GM23338 (cell line): ENCODE measurements around the gene ADRB2. TPM values are rescaled to one million over a fixed set of nuclear protein-coding genes. Genes with fewer than 3 reads are reported as not detected.

Source experiments
- ATAC-seq: fragments of 200-7000 bp; cut with Tn5 transposase; 3 replicates; pipeline ENCODE4 v1.9.1; 2020
- DNase-seq: peaks from one replicate; pipeline ENCODE4 v3.0.0-alpha.2; 2015; ENCODE audit warnings: low spot score
- H2AFZ ChIP-seq: fragments of 200-600 bp; sonication (generic); 2 replicates; pipeline ENCODE4 v1.8.0; 2016; ENCODE audit warnings: antibody characterized with exemption, mild to moderate bottlenecking, moderate library complexity
- H3F3A ChIP-seq: fragments of 200-600 bp; sonication (generic); replicated peaks from 2 replicates; pipeline ENCODE4 v1.8.0; 2017; ENCODE audit warnings: antibody characterized with exemption, mixed run types, low read depth
- H3K27ac ChIP-seq: fragments of 200-600 bp; sonication (generic); 2 replicates; pipeline ENCODE4 v1.6.1; 2016; ENCODE audit warnings: low read depth
- H3K27me3 ChIP-seq: fragments of 200-600 bp; sonication (generic); 2 replicates; pipeline ENCODE4 v1.8.0; 2016; ENCODE audit warnings: mild to moderate bottlenecking, mixed run types, moderate library complexity; ENCODE audit not compliant: insufficient read depth
- H3K36me3 ChIP-seq: fragments of 200-600 bp; sonication (generic); 2 replicates; pipeline ENCODE4 v1.8.0; 2016; ENCODE audit warnings: mild to moderate bottlenecking; ENCODE audit not compliant: insufficient read depth
- H3K4me1 ChIP-seq: fragments of 200-600 bp; sonication (generic); 2 replicates; pipeline ENCODE4 v1.8.0; 2016; ENCODE audit warnings: mild to moderate bottlenecking, moderate library complexity; ENCODE audit not compliant: insufficient read depth
- H3K4me2 ChIP-seq: fragments of 200-600 bp; sonication (generic); 2 replicates; pipeline ENCODE4 v1.7.1; 2017; ENCODE audit warnings: mixed run types
- H3K4me3 ChIP-seq: fragments of 200-600 bp; sonication (generic); 2 replicates; pipeline ENCODE4 v1.6.1; 2016; ENCODE audit warnings: mixed run types
- H3K79me2 ChIP-seq: fragments of 200-600 bp; sonication (generic); replicated peaks from 2 replicates; pipeline ENCODE4 v1.8.0; 2017; ENCODE audit warnings: mild to moderate bottlenecking; ENCODE audit not compliant: insufficient read depth
- H3K9me2 ChIP-seq: fragments of 200-600 bp; sonication (generic); 2 replicates; pipeline ENCODE4 v1.8.0; 2017; ENCODE audit not compliant: insufficient read depth
- H4K20me1 ChIP-seq: fragments of 200-600 bp; sonication (generic); replicated peaks from 2 replicates; pipeline ENCODE4 v1.8.0; 2017; ENCODE audit warnings: mild to moderate bottlenecking; ENCODE audit not compliant: insufficient read depth
- H3K27ac Mint-ChIP-seq: 2 replicates; pipeline ENCODE4 v1.8.0; 2020; ENCODE audit warnings: inconsistent platforms, mild to moderate bottlenecking, moderate library complexity, mixed read lengths
- H3K27me3 Mint-ChIP-seq: 3 replicates; pipeline ENCODE4 v1.8.0; 2022; ENCODE audit warnings: low read depth, mild to moderate bottlenecking, moderate library complexity, mixed read lengths, inconsistent platforms; ENCODE audit not compliant: insufficient read depth, poor library complexity
- H3K36me3 Mint-ChIP-seq: 3 replicates; pipeline ENCODE4 v1.8.0; 2021; ENCODE audit warnings: low read depth, mild to moderate bottlenecking, inconsistent platforms, moderate library complexity, mixed read lengths
- H3K4me1 Mint-ChIP-seq: 3 replicates; pipeline ENCODE4 v1.8.0; 2020; ENCODE audit warnings: mild to moderate bottlenecking, inconsistent platforms, mixed read lengths
- H3K4me3 Mint-ChIP-seq: 3 replicates; pipeline ENCODE4 v1.8.0; 2021; ENCODE audit warnings: moderate library complexity, mild to moderate bottlenecking, inconsistent platforms, mixed read lengths
- H3K9me3 Mint-ChIP-seq: 3 replicates; pipeline ENCODE4 v1.8.0; 2020; ENCODE audit warnings: moderate library complexity, mild to moderate bottlenecking, inconsistent platforms, mixed read lengths
- EZH2 ChIP-seq: fragments of 200-600 bp; sonication (generic); IDR thresholded peaks from one replicate; pipeline ENCODE4 v1.8.0; 2017; ENCODE audit warnings: antibody characterized with exemption, mild to moderate bottlenecking, low read depth; ENCODE audit not compliant: unreplicated experiment
- EZH2phosphoT487 ChIP-seq: fragments of 200-600 bp; sonication (generic); IDR thresholded peaks from one replicate; pipeline ENCODE4 v1.8.1; 2018; ENCODE audit warnings: antibody characterized with exemption; ENCODE audit not compliant: unreplicated experiment
- JUNB ChIP-seq: IDR thresholded peaks from one replicate; pipeline ENCODE4 v1.6.1; 2016; ENCODE audit warnings: antibody characterized with exemption; ENCODE audit not compliant: unreplicated experiment
- NANOG ChIP-seq: IDR thresholded peaks from 2 replicates; pipeline ENCODE4 v1.6.1; 2016; ENCODE audit warnings: antibody characterized with exemption, borderline replicate concordance
- STAT1 ChIP-seq: IDR thresholded peaks from one replicate; pipeline ENCODE4 v1.6.1; 2016; ENCODE audit warnings: antibody characterized with exemption; ENCODE audit not compliant: unreplicated experiment
- ZNF114 ChIP-seq: fragments of 250-450 bp; sonication (Bioruptor Pico); IDR thresholded peaks from 2 replicates; pipeline ENCODE4 v1.5.0; 2020; ENCODE audit warnings: mild to moderate bottlenecking, moderate library complexity
- ZNF462 ChIP-seq: fragments of 250-450 bp; sonication (Bioruptor Pico); IDR thresholded peaks from 2 replicates; pipeline ENCODE4 v1.5.0; 2020; ENCODE audit warnings: mild to moderate bottlenecking, moderate library complexity
- polyA plus RNA-seq: library from polyadenylated mRNA; unstranded; fragments of >200 nt; fragmentation: Nextera tagmentation; extraction: Ambion mirVana; gene quantifications from 2 replicates; pipeline ENCODE4 v1.2.1, GENCODE V29; 2016
- total RNA-seq: library from RNA; depleted of rRNA; stranded (reverse); fragments of >200 nt; shearing (Covaris generic); gene quantifications from 2 replicates; pipeline ENCODE4 v1.2.3, GENCODE V29; 2014
- TF ChIP-seq, protein P1 (sequence below): IDR thresholded peaks from one replicate; pipeline ENCODE4 v1.6.1; 2018; ENCODE audit warnings: antibody characterized with exemption; ENCODE audit not compliant: unreplicated experiment

The ADRB2 gene
- total and polyA plus RNA-seq, 2 experiments from 2014 or later, result 0.44 to 1.3 TPM

GRCh38 chr5:148839960-148840359 lies 13.5 kb downstream of the ADRB2 start:
- no peaks in the 10 kb centered on the region for H3K36me3 ChIP-seq
- Mint-ChIP-seq H3K4me1 (no peaks in the 10 kb centered on the region; the same call in 2 of the 3 replicates), H3K4me3 (no peak overlapping the region), H3K36me3 (no peaks in the 10 kb centered on the region), H3K9me3 (no peaks in the 10 kb centered on the region), H3K27me3 (no peaks in the 10 kb centered on the region), H3K27ac (no peak overlapping the region)
- H3K27ac ChIP-seq, result no peak overlapping the region
- H3K4me1 ChIP-seq, result no peaks in the 10 kb centered on the region
- no peak overlapping the region for H2AFZ ChIP-seq
- no peaks in the 10 kb centered on the region for H3F3A ChIP-seq
- H3K79me2 ChIP-seq, result no peaks in the 10 kb centered on the region
- H3K4me3 ChIP-seq, result no peak overlapping the region
- DNase-seq (no peak), ATAC-seq (no peak)
- H3K4me2 ChIP-seq, result no peak overlapping the region
- TF ChIP-seq ZNF462 (CRISPR knock-in tag) (no peak), JUNB (no peak), EZH2 (no peak), NANOG (no peak), ZNF114 (CRISPR knock-in tag) (no peak), STAT1 (no peak), EZH2phosphoT487 (no peak)
- TF ChIP-seq, protein P1, sequence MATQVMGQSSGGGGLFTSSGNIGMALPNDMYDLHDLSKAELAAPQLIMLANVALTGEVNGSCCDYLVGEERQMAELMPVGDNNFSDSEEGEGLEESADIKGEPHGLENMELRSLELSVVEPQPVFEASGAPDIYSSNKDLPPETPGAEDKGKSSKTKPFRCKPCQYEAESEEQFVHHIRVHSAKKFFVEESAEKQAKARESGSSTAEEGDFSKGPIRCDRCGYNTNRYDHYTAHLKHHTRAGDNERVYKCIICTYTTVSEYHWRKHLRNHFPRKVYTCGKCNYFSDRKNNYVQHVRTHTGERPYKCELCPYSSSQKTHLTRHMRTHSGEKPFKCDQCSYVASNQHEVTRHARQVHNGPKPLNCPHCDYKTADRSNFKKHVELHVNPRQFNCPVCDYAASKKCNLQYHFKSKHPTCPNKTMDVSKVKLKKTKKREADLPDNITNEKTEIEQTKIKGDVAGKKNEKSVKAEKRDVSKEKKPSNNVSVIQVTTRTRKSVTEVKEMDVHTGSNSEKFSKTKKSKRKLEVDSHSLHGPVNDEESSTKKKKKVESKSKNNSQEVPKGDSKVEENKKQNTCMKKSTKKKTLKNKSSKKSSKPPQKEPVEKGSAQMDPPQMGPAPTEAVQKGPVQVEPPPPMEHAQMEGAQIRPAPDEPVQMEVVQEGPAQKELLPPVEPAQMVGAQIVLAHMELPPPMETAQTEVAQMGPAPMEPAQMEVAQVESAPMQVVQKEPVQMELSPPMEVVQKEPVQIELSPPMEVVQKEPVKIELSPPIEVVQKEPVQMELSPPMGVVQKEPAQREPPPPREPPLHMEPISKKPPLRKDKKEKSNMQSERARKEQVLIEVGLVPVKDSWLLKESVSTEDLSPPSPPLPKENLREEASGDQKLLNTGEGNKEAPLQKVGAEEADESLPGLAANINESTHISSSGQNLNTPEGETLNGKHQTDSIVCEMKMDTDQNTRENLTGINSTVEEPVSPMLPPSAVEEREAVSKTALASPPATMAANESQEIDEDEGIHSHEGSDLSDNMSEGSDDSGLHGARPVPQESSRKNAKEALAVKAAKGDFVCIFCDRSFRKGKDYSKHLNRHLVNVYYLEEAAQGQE, result no peak
- no peaks in the 10 kb centered on the region for H3K9me2 ChIP-seq
- no peaks in the 10 kb centered on the region for H4K20me1 ChIP-seq
- H3K27me3 ChIP-seq, result no peaks in the 10 kb centered on the region
